Measurements from ENCODE around the gene NHP2. TPM values are rescaled to one million over a fixed set of nuclear protein-coding genes. Genes with fewer than 3 reads are reported as not detected.

The NHP2 gene
- total and polyA plus RNA-seq, 10 of the 15 experiments (the other 5 are each of a cell fraction or from before 2014, with no cell fraction given), result 39.2 to 513 (median 198) TPM

GRCh38 chr5:178113141-178113787 is 40.4 kb downstream of the NHP2 start, which contains the start of gene N4BP3 (continued):
- peak; percentile 74 for TF ChIP-seq NKRF (conservative IDR thresholded peaks at IDR 0.05)
- peak; percentile 11 to 62; a peak in 1 of 4 replicates for TF ChIP-seq EP300 (IDR thresholded peaks at IDR 0.05; ENCODE audit: borderline replicate concordance in 1 of 2, control insufficient read depth in 1 of 2, low read depth in 2 of 2, low read length in 2 of 2)
- no peak for TF ChIP-seq JUND (IDR thresholded peaks at IDR 0.05; ENCODE audit: low read depth, low read length)
- TF ChIP-seq USF1 (IDR thresholded peaks at IDR 0.05; ENCODE audit: borderline replicate concordance, extremely low read length, insufficient read depth, low read depth, low read length), result no peak
- peak; percentile 49 for TF ChIP-seq RELA (IDR thresholded peaks at IDR 0.05; ENCODE audit: borderline replicate concordance, partially characterized antibody)
- peak; percentile 52; the same call in 1 of the 2 replicates for TF ChIP-seq ZNF207 (IDR thresholded peaks at IDR 0.05; ENCODE audit: borderline replicate concordance)
- peak in 1 of 2 experiments; percentile 70; a peak in 2 of 3 replicates for TF ChIP-seq EGR1 (IDR thresholded peaks at IDR 0.05; ENCODE audit: borderline replicate concordance in 1 of 2, low read depth in 2 of 2, low read length in 2 of 2)
- no peak for TF ChIP-seq CREB1 (IDR thresholded peaks at IDR 0.05; ENCODE audit: low read depth)
- 0 out of 2 replicates have a peak, but pooled peaks have one; percentile 17 for TF ChIP-seq BCL11A (IDR thresholded peaks at IDR 0.05; ENCODE audit: low read depth, low read length)
- TF ChIP-seq MTA2 (IDR thresholded peaks at IDR 0.05; ENCODE audit: low read depth), result no peak
- no peak for TF ChIP-seq YBX1 (IDR thresholded peaks at IDR 0.05)
- 0 out of 2 replicates have a peak, but pooled peaks have one; percentile 21 for TF ChIP-seq ZNF592 (IDR thresholded peaks at IDR 0.05)
- peak; percentile 40; the same call in 1 of the 2 replicates for TF ChIP-seq ZNF217 (IDR thresholded peaks at IDR 0.05)
- no peak for TF ChIP-seq ASH2L (IDR thresholded peaks at IDR 0.05; ENCODE audit: borderline replicate concordance, low read depth)
- TF ChIP-seq CHD1 (IDR thresholded peaks at IDR 0.05; ENCODE audit: low read depth, low read length), result no peak
- TF ChIP-seq NR2F1 (conservative IDR thresholded peaks at IDR 0.05), result peak; percentile 88
- TF ChIP-seq IRF4 (IDR thresholded peaks at IDR 0.05; ENCODE audit: low read depth, low read length), result no peak
- TF ChIP-seq RELB (IDR thresholded peaks at IDR 0.05; ENCODE audit: low read depth), result no peak
- TF ChIP-seq ATF7 (IDR thresholded peaks at IDR 0.05; ENCODE audit: low read depth), result no peak
